Peyer's patch (tissue), 4 donors: ENCODE data around the gene TRAPPC12. TPM values are rescaled to one million over a fixed set of nuclear protein-coding genes. Genes with fewer than 3 reads are reported as not detected.
"Not testable (repeated sequence)": the region's sequence is repeated elsewhere in the genome, so short reads cannot be mapped to it uniquely, and the experiment has no call there.

Experiments
- DNase-seq, 3 donors: peaks; one replicate each; pipeline ENCODE4 v3.0.0-alpha.2; 2017 to 2019
- H3K27ac ChIP-seq, 4 donors: fragments of 200-600 bp; sonication (generic); one replicate each; pipeline ENCODE4 v1.5.1; 2016 to 2019
- H3K27me3 ChIP-seq, 2 donors: fragments of 200-600 bp; sonication (generic); one replicate each; pipeline ENCODE4 v1.5.1; 2019
- H3K36me3 ChIP-seq, 3 donors: fragments of 200-600 bp; sonication (generic); one replicate each; pipeline ENCODE4 v1.5.1; 2016 to 2019
- H3K4me1 ChIP-seq, 4 donors: fragments of 200-600 bp; sonication (generic); one replicate each; pipeline ENCODE4 v1.5.1; 2016 to 2019
- H3K4me3 ChIP-seq, 4 donors: fragments of 200-600 bp; sonication (generic); 1 replicate in 3 of 4; 2 replicates in 1 of 4; pipeline ENCODE4 v1.5.1; 2016 to 2019; ENCODE audit warnings: mild to moderate bottlenecking in 1 of 4
- H3K9me3 ChIP-seq, 4 donors: fragments of 200-600 bp; sonication (generic); one replicate each; pipeline ENCODE4 v1.5.1; 2016 to 2019; ENCODE audit warnings: mild to moderate bottlenecking in 1 of 4
- CTCF ChIP-seq, 6 experiments: fragments of 450-650 bp in 4 of 6; fragments of 200-600 bp in 2 of 6; sonication (generic) in 1 of 6; IDR thresholded peaks; one replicate each; pipeline ENCODE4 v1.5.1; 2017 to 2019; ENCODE audit warnings: antibody characterized with exemption in 6 of 6, mild to moderate bottlenecking in 3 of 6, moderate library complexity in 1 of 6
- POLR2A ChIP-seq, 2 donors: fragments of 450-650 bp; IDR thresholded peaks; one replicate each; pipeline ENCODE4 v1.5.1; 2017; ENCODE audit warnings: antibody characterized with exemption in 2 of 2, mild to moderate bottlenecking in 2 of 2, moderate library complexity in 2 of 2
- total RNA-seq, 4 donors: library from RNA; depleted of rRNA; stranded (reverse); fragments of >200 nt; gene quantifications; one replicate each; pipeline ENCODE4 v1.1.0, GENCODE V29; 2016

The TRAPPC12 gene
- total RNA-seq, 4 donors from 2014 or later = 122 to 191 (median 158) TPM

DNA sequence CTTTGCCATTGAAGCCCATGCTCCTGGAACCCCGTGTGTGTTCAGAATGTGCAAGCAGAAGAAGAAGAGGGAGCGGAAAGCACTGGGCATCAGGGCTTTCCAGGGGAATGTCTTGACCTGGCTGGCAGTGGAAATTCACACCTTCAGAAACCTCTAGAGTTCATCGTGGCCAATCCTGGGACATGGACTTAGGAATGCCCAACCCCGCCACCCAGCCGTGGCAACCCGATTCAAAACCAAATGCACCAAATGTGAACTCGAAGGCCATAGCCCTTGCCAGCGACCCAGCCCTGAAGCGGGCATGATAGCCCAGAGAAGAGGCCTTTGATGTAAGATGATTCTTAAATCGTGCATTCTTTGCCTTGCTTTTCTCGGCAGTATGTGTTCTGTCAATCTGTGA is 70.4 kb downstream of the TRAPPC12 start:
- no peak for DNase-seq
- H3K27me3 ChIP-seq = no peaks in the 10 kb centered on the region
- no peak overlapping the region for H3K4me3 ChIP-seq
- H3K36me3 ChIP-seq = peaks cover 0 to 64% (median 0%) of the 10 kb centered on the region in 3 donors
- TF ChIP-seq POLR2A (IDR thresholded peaks at IDR 0.05) (no peak), CTCF (IDR thresholded peaks at IDR 0.05) (no peak)
- no peaks in the 10 kb centered on the region for H3K9me3 ChIP-seq
- H3K27ac ChIP-seq = no peak overlapping the region
- no peaks in the 10 kb centered on the region for H3K4me1 ChIP-seq

DNA sequence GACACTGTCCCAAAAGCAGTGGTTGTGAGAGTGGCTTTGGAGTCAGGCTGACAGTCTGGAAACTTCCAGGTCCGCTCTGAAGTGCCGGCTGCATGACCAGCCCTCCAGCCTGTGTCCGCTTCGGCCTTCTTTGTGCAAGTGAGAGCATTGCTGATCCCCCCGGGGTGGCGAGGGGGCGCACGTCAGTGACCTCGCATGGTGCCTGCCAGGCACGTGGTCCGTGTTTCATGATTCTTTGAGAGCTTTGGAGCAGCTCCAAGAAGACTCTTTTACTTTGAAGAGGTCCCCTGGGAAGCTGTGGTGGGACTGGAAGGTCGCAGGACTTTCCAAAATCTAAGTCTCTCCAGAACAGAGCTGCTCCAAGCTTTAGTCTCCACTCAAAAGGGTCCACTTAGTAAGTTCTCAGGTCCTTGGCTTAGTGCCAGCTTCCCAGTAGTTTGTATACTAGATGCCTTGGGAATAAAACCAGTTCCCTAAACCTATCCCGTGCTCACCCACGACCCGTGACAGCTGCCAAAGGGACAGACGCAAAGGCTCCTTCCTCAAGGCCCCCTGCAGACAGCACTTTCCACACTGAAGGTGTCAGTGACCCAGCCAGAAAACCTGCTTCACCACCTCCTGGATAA is 71.0 kb downstream of the TRAPPC12 start:
- H3K36me3 ChIP-seq = peaks cover 0 to 62% (median 0%) of the 10 kb centered on the region in 3 donors

DNA sequence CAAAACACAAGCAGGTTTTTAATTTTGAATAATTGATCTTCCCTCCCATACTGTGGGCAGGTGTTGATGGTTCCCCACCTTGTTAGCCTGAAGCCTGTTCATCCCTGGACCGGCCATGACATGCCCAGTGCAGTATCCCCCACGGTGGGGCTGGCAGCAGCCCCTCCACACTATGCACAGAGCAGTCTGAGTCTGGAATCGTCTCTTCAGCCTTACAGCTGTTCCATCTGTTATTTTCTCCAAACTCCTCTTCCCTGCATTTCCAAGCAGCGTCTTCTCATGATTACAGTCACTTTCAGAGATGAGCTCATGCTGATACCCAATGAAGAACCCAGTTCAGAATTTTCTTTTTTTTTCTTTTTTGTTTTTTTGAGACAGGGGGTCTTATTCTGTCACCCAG is 71.7 kb downstream of the TRAPPC12 start:
- TF ChIP-seq POLR2A (IDR thresholded peaks at IDR 0.05) (no peak), CTCF (IDR thresholded peaks at IDR 0.05) (no peak)
- Histone ChIP-seq H3K27me3 (no peaks in the 10 kb centered on the region), H3K4me3 (no peak overlapping the region), H3K9me3 (no peaks in the 10 kb centered on the region), H3K36me3 (peaks cover 0 to 60% (median 0%) of the 10 kb centered on the region in 3 donors), H3K27ac (no peak overlapping the region), H3K4me1 (no peaks in the 10 kb centered on the region)
- DNase-seq = no peak

More for the DNA sequence above, 71.0 kb downstream of the TRAPPC12 start:
- TF ChIP-seq POLR2A (IDR thresholded peaks at IDR 0.05) = no peak
- no peak for TF ChIP-seq CTCF (IDR thresholded peaks at IDR 0.05)
- no peak overlapping the region for H3K27ac ChIP-seq
- H3K4me3 ChIP-seq = no peak overlapping the region
- no peaks in the 10 kb centered on the region for H3K9me3 ChIP-seq
- H3K27me3 ChIP-seq = no peaks in the 10 kb centered on the region
- H3K4me1 ChIP-seq = no peaks in the 10 kb centered on the region
- no peak for DNase-seq

DNA sequence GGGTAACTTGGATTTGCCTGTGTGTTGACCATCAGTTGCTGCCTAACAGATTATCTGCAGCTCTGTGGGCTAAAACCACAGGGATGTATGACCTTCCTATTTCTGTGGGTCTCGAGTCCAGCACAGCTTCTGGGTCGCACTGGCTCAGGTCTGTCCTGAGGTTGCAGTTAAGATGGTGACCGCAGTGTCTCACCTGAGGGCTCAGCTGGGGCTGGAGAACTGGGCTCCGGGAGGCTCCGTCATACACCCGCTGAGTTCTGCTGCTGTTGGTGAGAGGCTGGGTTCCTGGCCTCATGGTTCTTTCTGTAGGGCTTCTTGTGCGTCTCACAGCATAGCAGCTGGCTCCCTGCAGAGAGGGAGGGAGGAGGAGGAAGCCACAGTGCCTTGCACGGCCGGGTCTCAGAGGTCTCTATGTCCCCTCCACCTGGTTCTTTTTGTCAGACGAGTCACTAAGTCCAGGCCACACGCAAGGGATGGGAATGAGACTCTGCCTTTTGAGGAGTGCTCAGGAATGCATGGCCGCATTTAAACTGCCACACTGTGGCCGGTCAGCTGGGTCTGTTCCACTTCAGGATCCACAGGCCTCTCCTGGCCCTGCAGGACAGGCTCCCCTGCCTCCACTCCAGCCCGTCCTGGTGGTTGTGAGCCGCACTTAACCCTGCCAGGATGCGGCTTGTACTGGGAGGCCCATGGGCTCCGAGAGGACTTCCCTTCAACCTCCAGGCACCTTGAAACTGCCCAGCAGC is 72.6 kb downstream of the TRAPPC12 start:
- TF ChIP-seq POLR2A (IDR thresholded peaks at IDR 0.05) (no peak), CTCF (IDR thresholded peaks at IDR 0.05) (no peak)
- no peak overlapping the region for H3K27ac ChIP-seq
- H3K4me1 ChIP-seq = no peaks in the 10 kb centered on the region
- H3K9me3 ChIP-seq = no peaks in the 10 kb centered on the region
- no peak overlapping the region for H3K4me3 ChIP-seq
- H3K36me3 ChIP-seq = peaks cover 0 to 60% (median 0%) of the 10 kb centered on the region in 3 donors
- H3K27me3 ChIP-seq = no peaks in the 10 kb centered on the region
- no peak for DNase-seq

DNA sequence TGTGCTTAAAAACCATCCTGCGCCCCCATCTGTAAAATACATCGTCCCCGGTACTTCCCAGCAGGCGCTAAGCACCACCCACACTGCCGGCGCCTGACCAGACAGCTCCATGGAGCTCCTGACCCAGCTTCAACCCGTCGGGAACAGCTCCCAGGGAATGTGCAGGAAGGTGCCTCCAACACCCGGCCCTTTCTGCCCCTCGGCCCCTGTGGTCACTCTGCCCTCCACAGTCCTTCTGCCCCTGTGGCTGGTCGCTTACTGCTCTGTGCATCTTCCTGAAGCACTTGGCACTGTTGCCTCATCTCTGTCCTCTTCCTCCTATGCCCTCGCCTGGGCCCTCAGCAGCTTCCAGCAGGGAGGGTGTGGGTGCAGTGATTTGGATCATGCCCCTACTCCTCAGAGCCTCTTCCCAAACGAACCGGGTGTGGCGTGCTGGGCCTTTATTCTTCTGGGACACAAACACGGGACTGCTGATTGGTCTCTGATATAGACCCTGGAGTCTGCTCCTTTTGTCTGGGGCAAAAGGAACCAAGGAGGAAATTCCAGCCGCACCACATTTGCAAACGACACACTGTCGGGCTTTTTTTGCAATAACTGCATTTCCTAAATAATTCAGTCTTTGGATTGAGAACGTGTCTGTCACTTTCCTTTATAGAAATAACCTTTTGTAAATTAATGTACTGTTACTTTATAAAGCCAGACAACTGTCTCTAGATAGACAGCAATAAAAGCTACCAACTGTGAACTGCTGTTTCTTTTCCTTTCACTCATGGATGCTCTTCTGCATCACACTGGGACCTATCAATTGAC is 73.9 kb downstream of the TRAPPC12 start:
- H3K27me3 ChIP-seq = no peaks in the 10 kb centered on the region
- peaks cover 0 to 60% (median 0%) of the 10 kb centered on the region in 3 donors for H3K36me3 ChIP-seq
- no peaks in the 10 kb centered on the region for H3K4me1 ChIP-seq
- no peak overlapping the region for H3K27ac ChIP-seq
- DNase-seq = no peak
- TF ChIP-seq POLR2A (IDR thresholded peaks at IDR 0.05) = no peak
- TF ChIP-seq CTCF (IDR thresholded peaks at IDR 0.05) = no peak
- H3K9me3 ChIP-seq = no peaks in the 10 kb centered on the region
- no peak overlapping the region for H3K4me3 ChIP-seq

GRCh38 chr2:3454005-3454404 is 74.5 kb downstream of the TRAPPC12 start:
- not testable (repeated sequence) for H3K4me3 ChIP-seq, H3K27ac ChIP-seq, DNase-seq, H3K9me3 ChIP-seq, H3K27me3 ChIP-seq, H3K4me1 ChIP-seq
- peaks cover 0 to 64% (median 0%) of the 10 kb centered on the region in 3 donors for H3K36me3 ChIP-seq
